GM06990 (cell line): ENCODE data around the gene DUS4L.

Experiments used
- DNase-seq: peaks from one replicate; pipeline ENCODE4 v3.0.0-alpha.2; 2011; ENCODE audit not compliant: insufficient read length; ENCODE audit errors: extremely low read depth
- H3K27me3 ChIP-seq: replicated peaks from 2 replicates; pipeline ENCODE4 v1.6.0; 2011; ENCODE audit warnings: low read length; ENCODE audit not compliant: control insufficient read depth, insufficient read depth
- H3K36me3 ChIP-seq: 2 replicates; pipeline ENCODE4 v1.5.1; 2011; ENCODE audit warnings: low read length; ENCODE audit not compliant: control insufficient read depth, insufficient read depth
- H3K4me3 ChIP-seq: replicated peaks from 2 replicates; pipeline ENCODE4 v1.5.1; 2011; ENCODE audit warnings: low read depth, mild to moderate bottlenecking, control low read depth, low read length
- CTCF ChIP-seq: IDR thresholded peaks from 2 replicates; pipeline ENCODE4 v1.5.1; 2011; ENCODE audit warnings: low read length, control low read depth, mild to moderate bottlenecking, inconsistent platforms; ENCODE audit not compliant: insufficient read depth, poor library complexity, severe bottlenecking

DUS4L gene

GRCh38 chr7:107570298-107570697 lies 6.5 kb downstream of the DUS4L start:
- H3K36me3 ChIP-seq, result no peaks in the 10 kb centered on the region
- no peak overlapping the region for H3K4me3 ChIP-seq
- DNase-seq, result no peak
- no peaks in the 10 kb centered on the region for H3K27me3 ChIP-seq
- TF ChIP-seq CTCF, result no peak

- TF ChIP-seq CTCF, result no peak
- no peaks in the 10 kb centered on the region for H3K27me3 ChIP-seq
These were observed 9.8 kb downstream of the DUS4L start for GRCh38 chr7:107573537-107573936.

GRCh38 chr7:107579554-107579884 lies 15.7 kb downstream of the DUS4L start:
- DNase-seq, result no peak
- no peak for TF ChIP-seq CTCF
- H3K27me3 ChIP-seq, result no peaks in the 10 kb centered on the region
- H3K36me3 ChIP-seq, result no peaks in the 10 kb centered on the region; the same call in 1 of the 2 replicates
- H3K4me3 ChIP-seq, result peak overlapping the region; percentile 73

More at GRCh38 chr7:107573537-107573936, 9.8 kb downstream of the DUS4L start:
- Histone ChIP-seq H3K4me3 (no peak overlapping the region), H3K36me3 (no peaks in the 10 kb centered on the region)
- DNase-seq, result no peak

GRCh38 chr7:107579885-107580715 lies 16.3 kb downstream of the DUS4L start, which contains the start of gene BCAP29:
Gene BCAP29 (plus strand): TSS chr7:107580246. CDS start chr7:107580773, 527 bp downstream.
- no peaks in the 10 kb centered on the region for H3K27me3 ChIP-seq
- H3K36me3 ChIP-seq, result no peaks in the 10 kb centered on the region; the same call in 1 of the 2 replicates
- peak; percentile 31 for TF ChIP-seq CTCF
- peak within 1 kb of the TSS; percentile 73 for H3K4me3 ChIP-seq
- DNase-seq, result peak; percentile 89

GRCh38 chr7:107580716-107581383 lies 17.1 kb downstream of the DUS4L start:
- no peaks in the 10 kb centered on the region for H3K27me3 ChIP-seq
- no peaks in the 10 kb centered on the region; the same call in 1 of the 2 replicates for H3K36me3 ChIP-seq
- H3K4me3 ChIP-seq, result peak overlapping the region; percentile 73
- no peak for TF ChIP-seq CTCF
- no peak for DNase-seq
